Astrocyte (in vitro differentiated cells and primary cell): ENCODE results near the gene IFT43. TPM values are rescaled to one million over a fixed set of nuclear protein-coding genes. Genes with fewer than 3 reads are reported as not detected.

Experiments
- DNase-seq: peaks from one replicate; pipeline ENCODE4 v3.0.0-alpha.2; 2010; ENCODE audit warnings: low read depth
- FAIRE-seq: peaks from 2 replicates; lab custom pipeline; 2011; peaks lifted over from hg19 to GRCh38; lab: Jason Lieb, UNC
- H2AFZ ChIP-seq: 2 replicates; pipeline ENCODE4 v1.6.0; 2012; ENCODE audit warnings: low read depth, low read length, inconsistent platforms
- H3K27ac ChIP-seq: 2 replicates; pipeline ENCODE4 v1.5.1; 2011; ENCODE audit warnings: low read depth, low read length, inconsistent platforms
- H3K27me3 ChIP-seq: 2 replicates; pipeline ENCODE4 v1.6.0; 2011; ENCODE audit warnings: low read length, inconsistent platforms; ENCODE audit not compliant: insufficient read depth
- H3K36me3 ChIP-seq: 2 replicates; pipeline ENCODE4 v1.5.1; 2011; ENCODE audit warnings: low read length, inconsistent platforms; ENCODE audit not compliant: insufficient read depth
- H3K4me1 ChIP-seq: 2 replicates; pipeline ENCODE4 v1.5.1; 2011; ENCODE audit warnings: low read length, inconsistent platforms; ENCODE audit not compliant: insufficient read depth
- H3K4me2 ChIP-seq: 2 replicates; pipeline ENCODE4 v1.6.0; 2012; ENCODE audit warnings: low read length, inconsistent platforms
- H3K4me3 ChIP-seq: 2 replicates; pipeline ENCODE4 v1.5.1; 2011; ENCODE audit warnings: low read depth, mild to moderate bottlenecking, low read length, inconsistent platforms; ENCODE audit not compliant: insufficient read depth
- H3K79me2 ChIP-seq: 2 replicates; pipeline ENCODE4 v1.6.0; 2012; ENCODE audit warnings: mild to moderate bottlenecking, low read length, inconsistent platforms; ENCODE audit not compliant: insufficient read depth
- H3K9ac ChIP-seq: 2 replicates; pipeline ENCODE4 v1.6.0; 2012; ENCODE audit warnings: mild to moderate bottlenecking, low read length, inconsistent platforms
- H3K9me3 ChIP-seq: 2 replicates; pipeline ENCODE4 v1.5.1; 2012; ENCODE audit warnings: low read depth, mild to moderate bottlenecking, low read length, inconsistent platforms; ENCODE audit not compliant: insufficient read depth
- H4K20me1 ChIP-seq: 2 replicates; pipeline ENCODE4 v1.6.0; 2012; ENCODE audit warnings: low read length, inconsistent platforms; ENCODE audit not compliant: insufficient read depth
- H3K27ac Mint-ChIP-seq: one replicate; pipeline ENCODE4 v1.8.0; 2021; ENCODE audit warnings: mild to moderate bottlenecking, mixed read lengths; ENCODE audit not compliant: unreplicated experiment
- H3K27me3 Mint-ChIP-seq: one replicate; pipeline ENCODE4 v1.8.0; 2021; ENCODE audit warnings: low read depth, mixed read lengths; ENCODE audit not compliant: unreplicated experiment
- H3K36me3 Mint-ChIP-seq: one replicate; pipeline ENCODE4 v1.8.0; 2021; ENCODE audit warnings: low read depth, mixed read lengths; ENCODE audit not compliant: unreplicated experiment
- H3K4me1 Mint-ChIP-seq: one replicate; pipeline ENCODE4 v1.8.0; 2021; ENCODE audit warnings: low read depth, mixed read lengths; ENCODE audit not compliant: unreplicated experiment
- H3K4me3 Mint-ChIP-seq: one replicate; pipeline ENCODE4 v1.8.0; 2021; ENCODE audit warnings: mild to moderate bottlenecking, moderate library complexity, mixed read lengths; ENCODE audit not compliant: unreplicated experiment
- H3K9me3 Mint-ChIP-seq: one replicate; pipeline ENCODE4 v1.8.0; 2021; ENCODE audit warnings: mild to moderate bottlenecking, mixed read lengths; ENCODE audit not compliant: unreplicated experiment
- CTCF ChIP-seq: IDR thresholded peaks from 2 replicates; pipeline ENCODE4 v1.5.1; 2011; ENCODE audit warnings: low read depth, mild to moderate bottlenecking, inconsistent platforms, low read length, moderate library complexity; ENCODE audit not compliant: insufficient read depth
- EZH2 ChIP-seq: IDR thresholded peaks from 2 replicates; pipeline ENCODE4 v1.6.1; 2012; ENCODE audit warnings: mild to moderate bottlenecking, low read length, inconsistent platforms; ENCODE audit not compliant: insufficient read depth
- total RNA-seq: library from RNA; stranded (reverse); gene quantifications from 2 replicates; pipeline ENCODE4 v1.2.1, GENCODE V29; 2021

The IFT43 gene
- total RNA-seq, 1 donor from 2014 or later = 29.4 TPM

GRCh38 chr14:75990297-75990696, 4.7 kb downstream of the IFT43 start:
- no peaks in the 10 kb centered on the region for H3K27me3 ChIP-seq
- no peak overlapping the region for H3K4me3 ChIP-seq
- H3K4me3 Mint-ChIP-seq = no peak overlapping the region
- H3K27ac ChIP-seq = no peak overlapping the region
- no peak overlapping the region for H2AFZ ChIP-seq
- no peak overlapping the region for H3K4me2 ChIP-seq
- no peaks in the 10 kb centered on the region for H3K9me3 ChIP-seq
- peaks cover 3% of the 10 kb centered on the region for H3K36me3 ChIP-seq
- H3K79me2 ChIP-seq = peaks cover 16% of the 10 kb centered on the region
- H3K27ac Mint-ChIP-seq = no peak overlapping the region
- peaks cover 14% of the 10 kb centered on the region for H3K36me3 Mint-ChIP-seq
- no peaks in the 10 kb centered on the region for H3K27me3 Mint-ChIP-seq
- FAIRE-seq (no peak), DNase-seq (no peak)
- H3K4me1 Mint-ChIP-seq = peaks cover 16% of the 10 kb centered on the region
- TF ChIP-seq EZH2 (no peak), CTCF (no peak)
- peaks cover 13% of the 10 kb centered on the region for H3K4me1 ChIP-seq
- H3K9me3 Mint-ChIP-seq = no peaks in the 10 kb centered on the region
- H4K20me1 ChIP-seq = no peaks in the 10 kb centered on the region
- no peak overlapping the region for H3K9ac ChIP-seq

- H3K4me3 Mint-ChIP-seq = no peak overlapping the region
- Histone ChIP-seq H3K27ac (peak overlapping the region; percentile 21), H3K4me2 (no peak overlapping the region), H3K4me3 (no peak overlapping the region), H4K20me1 (peaks cover 6% of the 10 kb centered on the region), H3K27me3 (no peaks in the 10 kb centered on the region), H3K9ac (peak overlapping the region; percentile 16), H3K79me2 (peaks cover 5% of the 10 kb centered on the region), H2AFZ (no peak overlapping the region), H3K36me3 (peaks cover 10% of the 10 kb centered on the region), H3K4me1 (peaks cover 5% of the 10 kb centered on the region), H3K9me3 (no peaks in the 10 kb centered on the region)
- H3K36me3 Mint-ChIP-seq = peaks cover 19% of the 10 kb centered on the region
- H3K4me1 Mint-ChIP-seq = peaks cover 17% of the 10 kb centered on the region
- H3K27me3 Mint-ChIP-seq = no peaks in the 10 kb centered on the region
- DNase-seq (peak; percentile 53), FAIRE-seq (no peak)
- no peaks in the 10 kb centered on the region for H3K9me3 Mint-ChIP-seq
- H3K27ac Mint-ChIP-seq = no peak overlapping the region
- no peak for TF ChIP-seq EZH2
- TF ChIP-seq CTCF = no peak
Observed at GRCh38 chr14:75991753-75992152, 6.2 kb downstream of the IFT43 start.

- H3K27me3 Mint-ChIP-seq = no peaks in the 10 kb centered on the region
- H3K27me3 ChIP-seq = no peaks in the 10 kb centered on the region
- no peaks in the 10 kb centered on the region for H3K9me3 Mint-ChIP-seq
- no peak overlapping the region for H3K27ac Mint-ChIP-seq
- H3K4me1 ChIP-seq = peaks cover 4% of the 10 kb centered on the region
- no peak overlapping the region for H2AFZ ChIP-seq
- TF ChIP-seq CTCF (no peak), EZH2 (no peak)
- peaks cover 11% of the 10 kb centered on the region for H3K36me3 ChIP-seq
- no peaks in the 10 kb centered on the region for H3K9me3 ChIP-seq
- peaks cover 8% of the 10 kb centered on the region for H4K20me1 ChIP-seq
- peaks cover 19% of the 10 kb centered on the region for H3K36me3 Mint-ChIP-seq
- no peak overlapping the region for H3K4me3 ChIP-seq
- no peak overlapping the region for H3K4me2 ChIP-seq
- H3K9ac ChIP-seq = no peak overlapping the region
- H3K27ac ChIP-seq = no peak overlapping the region
- peaks cover 15% of the 10 kb centered on the region for H3K4me1 Mint-ChIP-seq
- H3K4me3 Mint-ChIP-seq = no peak overlapping the region
- DNase-seq (no peak), FAIRE-seq (no peak)
- H3K79me2 ChIP-seq = no peaks in the 10 kb centered on the region
Observed at GRCh38 chr14:75993567-75994041, 8.0 kb downstream of the IFT43 start.
